K562 (cell line): ENCODE results near the gene TGFBR1. TPM values are rescaled to one million over a fixed set of nuclear protein-coding genes. Genes with fewer than 3 reads are reported as not detected.

Experiments used
- ATAC-seq: fragments of 200-7000 bp; cut with Tn5 transposase; 3 replicates; pipeline ENCODE4 v1.9.1; 2020; ENCODE audit warnings: moderate library complexity
- BruUV-seq: library from RNA; stranded (reverse); fragments of 400-500 nt; replicated peaks from 2 replicates; lab custom pipeline; 2021; lab: Mats Ljungman, UMichigan
- CTCF ChIA-PET: fragments of 300-600 bp; formaldehyde crosslinking; extraction: SDS; loops from one replicate; lab custom pipeline; 2021; ENCODE audit warnings: low intra/inter-chr PET ratio; lab: Yijun Ruan, JAX
- POLR2A ChIA-PET: fragments of 300-600, 350-650 bp; sonication (Branson Sonifier 250); formaldehyde crosslinking; extraction: SDS; loops from one replicate; lab custom pipeline; 2021; ENCODE audit warnings: antibody characterized with exemption, inconsistent platforms; lab: Yijun Ruan, JAX
- DNase-seq, 4 experiments: peaks; one replicate each; pipeline versions ENCODE4 v3.0.0 to v3.0.0-alpha.2; 2011 to 2018; ENCODE audit warnings: low spot score in 3 of 4, mixed read lengths in 3 of 4; ENCODE audit errors: extremely low read depth in 1 of 4
- FAIRE-seq: peaks from 2 replicates; lab custom pipeline; 2011; peaks lifted over from hg19 to GRCh38; lab: Jason Lieb, UNC
- H2AFZ ChIP-seq: 2 replicates; pipeline ENCODE4 v1.6.0; 2011; ENCODE audit warnings: low read depth, low read length, control low read depth, inconsistent platforms
- H3K27ac ChIP-seq: fragments of 200-600 bp; 3 replicates; pipeline ENCODE4 v1.8.0; 2011; ENCODE audit warnings: low read depth, mild to moderate bottlenecking, control low read depth, inconsistent platforms, low read length, moderate library complexity, mixed read lengths; ENCODE audit errors: extremely low read depth
- H3K27me3 ChIP-seq, 2 experiments: fragments of 300-600 bp in 1 of 2; 2 replicates in 1 of 2; 3 replicates in 1 of 2; pipeline versions ENCODE4 v1.6.0 to v1.8.0; 2011; ENCODE audit warnings: inconsistent platforms in 2 of 2, low read length in 2 of 2, mild to moderate bottlenecking in 1 of 2, mixed read lengths in 1 of 2, moderate library complexity in 1 of 2; ENCODE audit not compliant: control insufficient read depth in 2 of 2, insufficient read depth in 2 of 2
- H3K36me3 ChIP-seq: fragments of 300-600 bp; 3 replicates; pipeline ENCODE4 v1.8.0; 2011; ENCODE audit warnings: mild to moderate bottlenecking, low read length, inconsistent platforms; ENCODE audit not compliant: control insufficient read depth, insufficient read depth
- H3K4me1 ChIP-seq, 2 experiments: fragments of 200-600 bp in 1 of 2; replicated peaks in 1 of 2; 2 replicates in 1 of 2; 3 replicates in 1 of 2; pipeline versions ENCODE4 v1.5.1 to v1.8.0; 2011; ENCODE audit warnings: inconsistent platforms in 2 of 2, low read length in 2 of 2, mild to moderate bottlenecking in 1 of 2, mixed read lengths in 1 of 2, moderate library complexity in 1 of 2; ENCODE audit not compliant: control insufficient read depth in 2 of 2, insufficient read depth in 2 of 2
- H3K4me2 ChIP-seq: 2 replicates; pipeline ENCODE4 v1.6.1; 2011; ENCODE audit warnings: low read length, control low read depth, inconsistent platforms, mixed read lengths; ENCODE audit not compliant: insufficient read depth
- H3K4me3 ChIP-seq: fragments of 200-600 bp; sonication (generic), shearing (Covaris generic); 2 replicates; pipeline ENCODE4 v1.5.1; 2016; ENCODE audit warnings: control low read depth, inconsistent platforms
- H3K79me2 ChIP-seq: fragments of 200-600 bp; 3 replicates; pipeline ENCODE4 v1.8.0; 2011; ENCODE audit warnings: low read length, inconsistent platforms; ENCODE audit not compliant: control insufficient read depth, insufficient read depth
- H3K9ac ChIP-seq, 2 experiments: 2 replicates each; pipeline versions ENCODE4 v1.6.0 to v1.6.1; 2011; ENCODE audit warnings: low read depth in 2 of 2, low read length in 2 of 2, control low read depth in 1 of 2, inconsistent platforms in 1 of 2, mild to moderate bottlenecking in 1 of 2, mixed read lengths in 1 of 2; ENCODE audit not compliant: insufficient read depth in 1 of 2
- H3K9me1 ChIP-seq: one replicate; pipeline ENCODE4 v1.6.0; 2011; ENCODE audit warnings: inconsistent platforms, mild to moderate bottlenecking, low read length, moderate library complexity; ENCODE audit not compliant: control insufficient read depth, insufficient read depth
- H3K9me3 ChIP-seq: replicated peaks from 2 replicates; pipeline ENCODE4 v1.5.1; 2011; ENCODE audit warnings: low read depth, low read length, inconsistent platforms; ENCODE audit not compliant: control insufficient read depth, insufficient read depth
- H4K20me1 ChIP-seq: replicated peaks from 2 replicates; pipeline ENCODE4 v1.6.1; 2011; ENCODE audit warnings: low read length, inconsistent platforms, mixed read lengths; ENCODE audit not compliant: control insufficient read depth, insufficient read depth
- CHD2 ChIP-seq: IDR thresholded peaks from 2 replicates; pipeline ENCODE4 v1.6.1; 2011; ENCODE audit warnings: low read depth, low read length
- GTF2E2 ChIP-seq: fragments of 200-800 bp; sonication (Bioruptor generic); IDR thresholded peaks from 2 replicates; pipeline ENCODE4 v1.6.1; 2016; ENCODE audit warnings: missing genetic modification characterization, missing compliant biosample characterization
- KLF6 ChIP-seq: fragments of 250-450 bp; sonication (Bioruptor Pico); IDR thresholded peaks from 2 replicates; pipeline ENCODE4 v1.4.0; 2020; ENCODE audit warnings: mild to moderate bottlenecking, moderate library complexity, borderline replicate concordance
- PHF20 ChIP-seq: fragments of 450-650 bp; IDR thresholded peaks from 2 replicates; pipeline ENCODE4 v1.6.1; 2018; ENCODE audit not compliant: partially characterized antibody
- PHF8 ChIP-seq: fragments of 200-600 bp; sonication (generic); IDR thresholded peaks from 2 replicates; pipeline ENCODE4 v1.6.1; 2012; ENCODE audit warnings: mixed run types, mild to moderate bottlenecking, inconsistent platforms, low read length, moderate library complexity, borderline replicate concordance
- SMAD2 ChIP-seq: fragments of 150-350 bp; IDR thresholded peaks from 2 replicates; pipeline ENCODE4 v1.6.1; 2014; ENCODE audit warnings: low read depth, mild to moderate bottlenecking, low read length
- SMARCC2 ChIP-seq: fragments of 450-650 bp; IDR thresholded peaks from 2 replicates; pipeline ENCODE4 v1.6.1; 2017; ENCODE audit warnings: antibody characterized with exemption, moderate library complexity, mild to moderate bottlenecking, low read depth
- TARDBP ChIP-seq: fragments of 450-650 bp; IDR thresholded peaks from 2 replicates; pipeline ENCODE4 v1.6.1; 2016
- TEAD2 ChIP-seq: fragments of 450-650 bp; IDR thresholded peaks from 2 replicates; pipeline ENCODE4 v1.6.1; 2016; ENCODE audit warnings: missing genetic modification characterization, control low read depth, missing compliant biosample characterization
- ZC3H4 ChIP-seq: sonication (generic); formaldehyde crosslinking; IDR thresholded peaks from 2 replicates; pipeline ENCODE4 v1.9.0; 2021; ENCODE audit warnings: missing genetic modification reagents, borderline replicate concordance
- ZNF165 ChIP-seq: fragments of 250-450 bp; sonication (Bioruptor Pico); IDR thresholded peaks from 2 replicates; pipeline ENCODE4 v1.4.0; 2020; ENCODE audit warnings: borderline replicate concordance
- WGBS: fragments of 100-300 bp; shearing (Covaris generic); methylation state at CpG from one replicate; pipeline ENCODE4 v1.1.6; 2016; ENCODE audit warnings: low coverage, mixed read lengths; ENCODE audit not compliant: insufficient coverage; ENCODE audit errors: missing lambda C conversion rate; 5-methylcytosine and 5-hydroxymethylcytosine counted together
- in situ Hi-C: fragments of 300-500 bp; cut with MboI; formaldehyde crosslinking; loops from 4 replicates; pipeline ENCODE4 v1.15.0; 2018; ENCODE audit warnings: inconsistent platforms, mixed read lengths
- intact Hi-C: fragments of 100-400 bp; cut with micrococcal nuclease; formaldehyde crosslinking; loops from 2 replicates; pipeline ENCODE4 v1.14.2; 2022
- polyA plus RNA-seq, 8 experiments: library from polyadenylated mRNA; depleted of rRNA in 4 of 8; stranded (reverse) in 5 of 8; unstranded in 3 of 8; fragments of >200 nt; fragmentation: Nextera tagmentation in 2 of 8; fragmentation: Illumina TruSeq in 1 of 8; extraction: Ambion mirVana in 2 of 8; extraction: Trizol in 1 of 8; gene quantifications; 2 replicates each; pipeline versions ENCODE4 v1.2.1 to v1.2.3, GENCODE V29; 2011 to 2014; ENCODE audit warnings: inconsistent platforms in 1 of 8, missing spikeins in 1 of 8
- total RNA-seq, 7 experiments: library from RNA; depleted of rRNA in 6 of 7; stranded (reverse); fragments of >200 nt in 6 of 7; fragmentation: Illumina TruSeq in 2 of 7; extraction: Trizol in 2 of 7; gene quantifications; 2 replicates each; pipeline versions ENCODE4 v1.2.1 to v1.2.3, GENCODE V29; 2011 to 2021; ENCODE audit warnings: low replicate concordance in 1 of 7
- TF ChIP-seq, protein P1 (sequence below): fragments of 450-650 bp; formaldehyde crosslinking; IDR thresholded peaks from 2 replicates; pipeline ENCODE4 v1.4.0; 2020; ENCODE audit warnings: mild to moderate bottlenecking
- TF ChIP-seq, protein P2 (sequence below): sonication (generic); formaldehyde crosslinking; IDR thresholded peaks from 2 replicates; pipeline ENCODE4 v1.4.0; 2020; ENCODE audit warnings: mild to moderate bottlenecking, missing genetic modification reagents
- TF ChIP-seq, protein P3 (sequence below): fragments of 450-650 bp; formaldehyde crosslinking; IDR thresholded peaks from 2 replicates; pipeline ENCODE4 v1.4.0; 2022; ENCODE audit warnings: missing genetic modification characterization
- TF ChIP-seq, protein P4 (sequence below): IDR thresholded peaks from 2 replicates; pipeline ENCODE4 v1.6.1; 2016; ENCODE audit warnings: missing genetic modification characterization, missing compliant biosample characterization
- TF ChIP-seq, protein P5 (sequence below): sonication (generic); formaldehyde crosslinking; IDR thresholded peaks from 2 replicates; pipeline ENCODE4 v1.8.0; 2022; ENCODE audit warnings: missing genetic modification reagents, mild to moderate bottlenecking, moderate library complexity, borderline replicate concordance

TGFBR1 gene
- total and polyA plus RNA-seq, 9 of the 15 experiments (the other 6 are each of a cell fraction or from before 2014, with no cell fraction given): 15.5 to 62.4 (median 42.7) TPM

DNA sequence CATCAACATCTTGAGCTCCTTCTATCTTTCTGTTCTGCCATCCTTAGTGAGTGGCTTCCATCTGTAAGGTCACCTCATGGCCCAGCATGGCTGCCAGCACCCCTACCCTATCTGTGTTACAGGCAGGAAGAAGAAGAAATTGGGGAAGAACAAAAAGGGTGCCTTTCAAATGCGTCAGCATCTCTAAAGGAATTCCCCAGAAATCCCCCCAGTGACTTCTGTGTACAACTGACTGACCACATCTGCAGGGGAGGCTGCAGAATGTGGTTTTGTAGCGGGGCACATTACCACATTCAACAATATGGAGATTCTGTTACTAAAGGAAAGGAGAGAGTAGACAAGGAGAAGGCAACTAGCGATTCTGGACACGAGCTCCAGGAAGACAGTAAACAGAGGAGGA, 76.7 kb downstream of the TGFBR1 start:
- Histone ChIP-seq H3K36me3 (no peaks in the 10 kb centered on the region), H2AFZ (no peak overlapping the region), H4K20me1 (no peaks in the 10 kb centered on the region), H3K27me3 (peaks cover 0 to 30% of the 10 kb centered on the region in 2 experiments), H3K79me2 (no peaks in the 10 kb centered on the region), H3K9ac (no peak overlapping the region), H3K27ac (no peak overlapping the region), H3K9me3 (no peaks in the 10 kb centered on the region), H3K9me1 (no peaks in the 10 kb centered on the region), H3K4me1 (peaks cover 2 to 5% of the 10 kb centered on the region in 2 experiments; a peak in 3 of 5 replicates), H3K4me2 (no peak overlapping the region), H3K4me3 (no peak overlapping the region)
- FAIRE-seq (no peak), ATAC-seq (no peak), DNase-seq (no peak)
- in situ Hi-C loops (loop anchor here (5.0 to 10.0 kb wide), 3 partner anchors 81 to 1033 kb away; no protein-coding TSS in a partner anchor), intact Hi-C loops (loop anchor here (5.0 to 10.0 kb wide), 9 partner anchors 113 to 1416 kb away; no protein-coding TSS in a partner anchor)
- POLR2A ChIA-PET: interaction anchor here (1.0 kb wide), 1 partner anchor 9 kb away, joined by 7 read pairs; no protein-coding TSS in a partner anchor
- no TSS peak for BruUV-seq
- CTCF ChIA-PET: no interaction called here
- 9% methylated on average over 4 of the region's 4 CpGs for WGBS
- no peak for TF ChIP-seq SMARCC2
- no peak for TF ChIP-seq TEAD2
- no peak for TF ChIP-seq TARDBP
- TF ChIP-seq ZC3H4 (CRISPR knock-in tag): no peak
- TF ChIP-seq, protein P1, sequence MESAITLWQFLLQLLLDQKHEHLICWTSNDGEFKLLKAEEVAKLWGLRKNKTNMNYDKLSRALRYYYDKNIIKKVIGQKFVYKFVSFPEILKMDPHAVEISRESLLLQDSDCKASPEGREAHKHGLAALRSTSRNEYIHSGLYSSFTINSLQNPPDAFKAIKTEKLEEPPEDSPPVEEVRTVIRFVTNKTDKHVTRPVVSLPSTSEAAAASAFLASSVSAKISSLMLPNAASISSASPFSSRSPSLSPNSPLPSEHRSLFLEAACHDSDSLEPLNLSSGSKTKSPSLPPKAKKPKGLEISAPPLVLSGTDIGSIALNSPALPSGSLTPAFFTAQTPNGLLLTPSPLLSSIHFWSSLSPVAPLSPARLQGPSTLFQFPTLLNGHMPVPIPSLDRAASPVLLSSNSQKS (CRISPR knock-in tag): no peak
- no peak for TF ChIP-seq CHD2
- TF ChIP-seq, protein P2, sequence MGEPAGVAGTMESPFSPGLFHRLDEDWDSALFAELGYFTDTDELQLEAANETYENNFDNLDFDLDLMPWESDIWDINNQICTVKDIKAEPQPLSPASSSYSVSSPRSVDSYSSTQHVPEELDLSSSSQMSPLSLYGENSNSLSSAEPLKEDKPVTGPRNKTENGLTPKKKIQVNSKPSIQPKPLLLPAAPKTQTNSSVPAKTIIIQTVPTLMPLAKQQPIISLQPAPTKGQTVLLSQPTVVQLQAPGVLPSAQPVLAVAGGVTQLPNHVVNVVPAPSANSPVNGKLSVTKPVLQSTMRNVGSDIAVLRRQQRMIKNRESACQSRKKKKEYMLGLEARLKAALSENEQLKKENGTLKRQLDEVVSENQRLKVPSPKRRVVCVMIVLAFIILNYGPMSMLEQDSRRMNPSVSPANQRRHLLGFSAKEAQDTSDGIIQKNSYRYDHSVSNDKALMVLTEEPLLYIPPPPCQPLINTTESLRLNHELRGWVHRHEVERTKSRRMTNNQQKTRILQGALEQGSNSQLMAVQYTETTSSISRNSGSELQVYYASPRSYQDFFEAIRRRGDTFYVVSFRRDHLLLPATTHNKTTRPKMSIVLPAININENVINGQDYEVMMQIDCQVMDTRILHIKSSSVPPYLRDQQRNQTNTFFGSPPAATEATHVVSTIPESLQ: no peak
- TF ChIP-seq, protein P3, sequence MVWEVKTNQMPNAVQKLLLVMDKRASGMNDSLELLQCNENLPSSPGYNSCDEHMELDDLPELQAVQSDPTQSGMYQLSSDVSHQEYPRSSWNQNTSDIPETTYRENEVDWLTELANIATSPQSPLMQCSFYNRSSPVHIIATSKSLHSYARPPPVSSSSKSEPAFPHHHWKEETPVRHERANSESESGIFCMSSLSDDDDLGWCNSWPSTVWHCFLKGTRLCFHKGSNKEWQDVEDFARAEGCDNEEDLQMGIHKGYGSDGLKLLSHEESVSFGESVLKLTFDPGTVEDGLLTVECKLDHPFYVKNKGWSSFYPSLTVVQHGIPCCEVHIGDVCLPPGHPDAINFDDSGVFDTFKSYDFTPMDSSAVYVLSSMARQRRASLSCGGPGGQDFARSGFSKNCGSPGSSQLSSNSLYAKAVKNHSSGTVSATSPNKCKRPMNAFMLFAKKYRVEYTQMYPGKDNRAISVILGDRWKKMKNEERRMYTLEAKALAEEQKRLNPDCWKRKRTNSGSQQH (CRISPR knock-in tag): no peak
- TF ChIP-seq, protein P4, sequence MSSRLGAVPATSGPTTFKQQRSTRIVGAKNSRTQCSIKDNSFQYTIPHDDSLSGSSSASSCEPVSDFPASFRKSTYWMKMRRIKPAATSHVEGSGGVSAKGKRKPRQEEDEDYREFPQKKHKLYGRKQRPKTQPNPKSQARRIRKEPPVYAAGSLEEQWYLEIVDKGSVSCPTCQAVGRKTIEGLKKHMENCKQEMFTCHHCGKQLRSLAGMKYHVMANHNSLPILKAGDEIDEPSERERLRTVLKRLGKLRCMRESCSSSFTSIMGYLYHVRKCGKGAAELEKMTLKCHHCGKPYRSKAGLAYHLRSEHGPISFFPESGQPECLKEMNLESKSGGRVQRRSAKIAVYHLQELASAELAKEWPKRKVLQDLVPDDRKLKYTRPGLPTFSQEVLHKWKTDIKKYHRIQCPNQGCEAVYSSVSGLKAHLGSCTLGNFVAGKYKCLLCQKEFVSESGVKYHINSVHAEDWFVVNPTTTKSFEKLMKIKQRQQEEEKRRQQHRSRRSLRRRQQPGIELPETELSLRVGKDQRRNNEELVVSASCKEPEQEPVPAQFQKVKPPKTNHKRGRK (tag): no peak
- TF ChIP-seq GTF2E2 (tag): no peak
- TF ChIP-seq SMAD2: no peak
- no peak for TF ChIP-seq KLF6 (CRISPR knock-in tag)
- TF ChIP-seq, protein P5, sequence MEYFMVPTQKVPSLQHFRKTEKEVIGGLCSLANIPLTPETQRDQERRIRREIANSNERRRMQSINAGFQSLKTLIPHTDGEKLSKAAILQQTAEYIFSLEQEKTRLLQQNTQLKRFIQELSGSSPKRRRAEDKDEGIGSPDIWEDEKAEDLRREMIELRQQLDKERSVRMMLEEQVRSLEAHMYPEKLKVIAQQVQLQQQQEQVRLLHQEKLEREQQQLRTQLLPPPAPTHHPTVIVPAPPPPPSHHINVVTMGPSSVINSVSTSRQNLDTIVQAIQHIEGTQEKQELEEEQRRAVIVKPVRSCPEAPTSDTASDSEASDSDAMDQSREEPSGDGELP (CRISPR knock-in tag): no peak
- no peak for TF ChIP-seq ZNF165 (CRISPR knock-in tag)
- no peak for TF ChIP-seq PHF20
- no peak for TF ChIP-seq PHF8
